ENCODE data around the gene RD3L. TPM values are rescaled to one million over a fixed set of nuclear protein-coding genes. Genes with fewer than 3 reads are reported as not detected.
A peak's percentile ranks its signal among the peaks of the same experiment; 100 is the strongest.
"Not testable (repeated sequence)": the region's sequence is repeated elsewhere in the genome, so short reads cannot be mapped to it uniquely, and the experiment has no call there.

Gene RD3L
- total RNA-seq, 4 donors from 2014 or later: not detected

DNA sequence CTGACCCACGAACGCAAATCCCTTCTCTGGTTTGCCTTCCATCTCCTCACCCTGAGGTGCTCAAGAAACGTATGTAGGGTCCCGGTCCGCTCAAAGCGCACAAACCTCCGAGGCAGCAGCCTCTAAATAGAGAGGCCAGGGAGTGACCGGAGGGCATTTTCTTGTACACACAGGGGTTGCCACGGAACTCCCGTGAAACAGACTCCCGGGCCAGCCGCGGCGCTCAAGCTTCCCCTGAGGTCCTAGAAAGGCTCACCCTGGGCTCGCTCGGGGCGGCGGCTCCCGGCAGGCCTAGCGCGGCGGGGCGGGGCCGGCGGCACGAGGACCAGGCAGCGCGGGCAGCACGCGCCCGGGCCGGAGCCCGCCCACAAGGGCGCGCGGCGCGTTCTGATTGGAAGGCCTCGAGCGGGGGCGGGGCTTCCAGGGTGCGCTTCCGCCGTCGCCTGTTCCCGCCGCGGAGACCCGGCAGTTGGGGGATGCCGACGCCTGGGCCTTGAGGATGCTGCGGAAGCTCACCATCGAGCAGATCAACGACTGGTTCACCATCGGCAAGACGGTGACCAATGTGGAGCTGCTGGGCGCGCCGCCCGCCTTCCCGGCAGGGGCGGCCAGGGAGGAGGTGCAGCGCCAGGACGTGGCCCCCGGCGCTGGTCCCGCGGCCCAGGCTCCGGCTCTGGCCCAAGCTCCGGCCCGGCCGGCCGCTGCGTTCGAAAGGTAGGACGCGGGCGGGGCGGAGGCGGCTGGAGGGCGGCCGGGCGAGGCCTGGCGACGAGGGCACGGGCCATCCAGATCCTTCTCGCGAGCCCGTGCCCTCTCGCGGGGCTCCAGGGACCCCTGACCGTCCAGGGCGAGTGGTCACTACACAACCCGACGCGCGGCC lies 14.1 kb downstream of the RD3L start, which contains the start of gene TDRD9:
Gene TDRD9 (plus strand): TSS at position 446 of the 880 bp plus-strand sequence. CDS start 54 bp downstream, at position 500.
- H3K36me3 ChIP-seq: no peaks in the 10 kb centered on the region
- no peak for TF ChIP-seq POLR2A (IDR thresholded peaks at IDR 0.05)
- no peak for TF ChIP-seq CTCF (IDR thresholded peaks at IDR 0.05)
- intact Hi-C loops (cut with DNase I): no loop called here
- H3K27me3 ChIP-seq: no peaks in the 10 kb centered on the region
- no peaks in the 10 kb centered on the region for H3K4me1 ChIP-seq
- no peak within 1 kb of the TSS for H3K4me3 ChIP-seq (replicated peaks in 1 of 3)
- H3K27ac ChIP-seq: no peak within 1 kb of the TSS
- no peaks in the 10 kb centered on the region for H3K9me3 ChIP-seq
- peak in 1 of 2 donors; percentile 9 for DNase-seq
- 64 to 74% methylated on average over 55 to 56 of the region's 97 CpGs for WGBS, 2 donors

DNA sequence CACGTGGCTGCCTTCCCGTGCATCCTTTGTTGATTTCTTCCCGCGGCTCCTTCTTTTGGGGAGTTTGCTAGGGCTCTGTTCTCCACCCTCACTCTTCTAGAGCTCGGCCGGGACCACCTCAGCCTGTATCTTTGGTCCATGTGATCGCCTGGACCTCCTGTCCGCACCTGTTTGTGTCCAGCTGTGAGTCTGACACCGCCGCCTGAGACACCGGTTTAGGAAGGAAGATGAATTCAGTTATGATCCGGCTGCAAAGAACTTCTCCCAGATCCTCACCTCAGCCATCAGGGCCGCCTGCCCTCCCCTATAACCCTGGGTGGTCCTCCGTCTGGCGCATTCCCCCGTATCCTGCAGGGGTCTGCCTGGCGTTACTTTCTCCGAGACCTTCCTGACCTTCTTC lies 14.8 kb downstream of the RD3L start:
- Histone ChIP-seq H3K27ac (no peak overlapping the region), H3K4me3 (replicated peaks in 1 of 3) (no peak overlapping the region), H3K27me3 (no peaks in the 10 kb centered on the region), H3K36me3 (no peaks in the 10 kb centered on the region), H3K9me3 (no peaks in the 10 kb centered on the region), H3K4me1 (no peaks in the 10 kb centered on the region)
- no peak for DNase-seq
- no peak for TF ChIP-seq POLR2A (IDR thresholded peaks at IDR 0.05)
- no peak for TF ChIP-seq CTCF (IDR thresholded peaks at IDR 0.05)
- 93 to 94% methylated on average over 18 of the region's 18 CpGs for WGBS, 2 donors
- intact Hi-C loops (cut with DNase I): no loop called here

- H3K4me1 ChIP-seq: peaks cover 0 to 9% of the 10 kb centered on the region in 2 donors
- no peak overlapping the region for H3K27ac ChIP-seq
- no peaks in the 10 kb centered on the region for H3K36me3 ChIP-seq
- H3K9me3 ChIP-seq: no peaks in the 10 kb centered on the region
- H3K4me3 ChIP-seq (replicated peaks in 1 of 3): no peak overlapping the region
- no peak for DNase-seq
- no peak for TF ChIP-seq CTCF (IDR thresholded peaks at IDR 0.05)
- TF ChIP-seq POLR2A (IDR thresholded peaks at IDR 0.05): no peak
- intact Hi-C loops (cut with DNase I): no loop called here
- 82 to 85% methylated on average over 5 of the region's 5 CpGs for WGBS, 2 donors
- H3K27me3 ChIP-seq: no peaks in the 10 kb centered on the region
Measured at GRCh38 chr14:103925316-103925715, 17.0 kb downstream of the RD3L start.

- Histone ChIP-seq H3K27ac (no peak overlapping the region), H3K27me3 (no peaks in the 10 kb centered on the region), H3K9me3 (no peaks in the 10 kb centered on the region), H3K36me3 (no peaks in the 10 kb centered on the region), H3K4me1 (peaks cover 6 to 20% of the 10 kb centered on the region in 2 donors), H3K4me3 (replicated peaks in 1 of 3) (no peak overlapping the region)
- TF ChIP-seq CTCF (IDR thresholded peaks at IDR 0.05): no peak
- TF ChIP-seq POLR2A (IDR thresholded peaks at IDR 0.05): no peak
- DNase-seq: peak; percentile 8 to 18
- WGBS, 2 donors: 10 to 20% methylated on average over 6 of the region's 6 CpGs
- intact Hi-C loops (cut with DNase I): no loop called here
Measured at GRCh38 chr14:103923863-103924262, 18.5 kb downstream of the RD3L start.

GRCh38 chr14:103921855-103922200 lies 20.5 kb downstream of the RD3L start:
- peak overlapping the region in 1 of 3 donors; percentile 95 for H3K4me3 ChIP-seq (replicated peaks in 1 of 3)
- H3K9me3 ChIP-seq; intact Hi-C loops (cut with DNase I); DNase-seq; H3K27ac ChIP-seq; H3K36me3 ChIP-seq; H3K27me3 ChIP-seq: not testable (repeated sequence)
- WGBS, 2 donors: 63 to 70% methylated on average over 12 of the region's 12 CpGs
- H3K4me1 ChIP-seq: peaks cover 6 to 20% of the 10 kb centered on the region in 2 donors

Measured in thyroid gland (tissue), 4 donors.